ENCODE data around the gene SIM2. TPM values are rescaled to one million over a fixed set of nuclear protein-coding genes. Genes with fewer than 3 reads are reported as not detected.
"Not testable (repeated sequence)": the region's sequence is repeated elsewhere in the genome, so short reads cannot be mapped to it uniquely, and the experiment has no call there.

Gene SIM2
- total RNA-seq, 1 donor from 2014 or later: not detected

GRCh38 chr21:36668713-36669112 lies 30.2 kb upstream of the SIM2 start:
- DNase-seq (ENCODE audit: low spot score in 2 of 2, unreplicated experiment in 2 of 2): no peak
- Mint-ChIP-seq H3K27me3 (ENCODE audit: low read depth) (peaks cover 84% of the 10 kb centered on the region), H3K4me1 (no peaks in the 10 kb centered on the region), H3K4me3 (no peak overlapping the region), H3K27ac (no peak overlapping the region), H3K9me3 (no peaks in the 10 kb centered on the region), H3K36me3 (no peaks in the 10 kb centered on the region)
- no peak for TF ChIP-seq CTCF (IDR thresholded peaks at IDR 0.05; ENCODE audit: unreplicated experiment)

- Mint-ChIP-seq H3K36me3 (no peaks in the 10 kb centered on the region), H3K27me3 (ENCODE audit: low read depth) (peaks cover 75% of the 10 kb centered on the region), H3K4me1 (no peaks in the 10 kb centered on the region), H3K9me3 (peaks cover 2% of the 10 kb centered on the region), H3K27ac (no peak overlapping the region), H3K4me3 (no peak overlapping the region)
- DNase-seq (ENCODE audit: low spot score in 2 of 2, unreplicated experiment in 2 of 2): no peak
- no peak for TF ChIP-seq CTCF (IDR thresholded peaks at IDR 0.05; ENCODE audit: unreplicated experiment)
These were observed 27.1 kb upstream of the SIM2 start for GRCh38 chr21:36671836-36672235.

GRCh38 chr21:36672296-36672695 lies 26.6 kb upstream of the SIM2 start:
- not testable (repeated sequence) for DNase-seq (ENCODE audit: low spot score in 2 of 2, unreplicated experiment in 2 of 2); H3K9me3 Mint-ChIP-seq; H3K36me3 Mint-ChIP-seq; H3K27ac Mint-ChIP-seq; H3K4me1 Mint-ChIP-seq; H3K4me3 Mint-ChIP-seq
- H3K27me3 Mint-ChIP-seq (ENCODE audit: low read depth): peaks cover 75% of the 10 kb centered on the region

DNA sequence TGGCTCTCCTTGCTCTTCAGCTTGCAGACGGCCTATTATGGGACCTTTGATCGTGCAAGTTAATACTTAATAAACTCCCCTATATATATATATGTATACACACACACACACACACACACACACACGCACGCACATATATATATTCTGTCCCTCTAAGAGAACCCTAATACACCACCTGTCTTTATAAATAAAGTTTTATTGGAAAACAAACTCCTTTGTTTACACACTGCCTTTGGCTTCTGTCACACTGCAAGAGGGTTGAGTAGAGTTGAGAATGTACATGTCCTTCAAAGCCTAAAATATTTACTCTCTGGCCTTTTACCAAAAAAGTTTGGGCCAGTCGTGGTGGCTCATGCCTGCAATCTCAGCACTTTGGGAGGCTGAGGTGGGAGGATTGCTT lies 26.2 kb upstream of the SIM2 start:
- Mint-ChIP-seq H3K4me1 (no peaks in the 10 kb centered on the region), H3K27me3 (ENCODE audit: low read depth) (peaks cover 74% of the 10 kb centered on the region), H3K27ac (no peak overlapping the region), H3K36me3 (no peaks in the 10 kb centered on the region), H3K4me3 (no peak overlapping the region), H3K9me3 (peaks cover 5% of the 10 kb centered on the region)
- no peak for DNase-seq (ENCODE audit: low spot score in 2 of 2, unreplicated experiment in 2 of 2)
- TF ChIP-seq CTCF (IDR thresholded peaks at IDR 0.05; ENCODE audit: unreplicated experiment): no peak

DNA sequence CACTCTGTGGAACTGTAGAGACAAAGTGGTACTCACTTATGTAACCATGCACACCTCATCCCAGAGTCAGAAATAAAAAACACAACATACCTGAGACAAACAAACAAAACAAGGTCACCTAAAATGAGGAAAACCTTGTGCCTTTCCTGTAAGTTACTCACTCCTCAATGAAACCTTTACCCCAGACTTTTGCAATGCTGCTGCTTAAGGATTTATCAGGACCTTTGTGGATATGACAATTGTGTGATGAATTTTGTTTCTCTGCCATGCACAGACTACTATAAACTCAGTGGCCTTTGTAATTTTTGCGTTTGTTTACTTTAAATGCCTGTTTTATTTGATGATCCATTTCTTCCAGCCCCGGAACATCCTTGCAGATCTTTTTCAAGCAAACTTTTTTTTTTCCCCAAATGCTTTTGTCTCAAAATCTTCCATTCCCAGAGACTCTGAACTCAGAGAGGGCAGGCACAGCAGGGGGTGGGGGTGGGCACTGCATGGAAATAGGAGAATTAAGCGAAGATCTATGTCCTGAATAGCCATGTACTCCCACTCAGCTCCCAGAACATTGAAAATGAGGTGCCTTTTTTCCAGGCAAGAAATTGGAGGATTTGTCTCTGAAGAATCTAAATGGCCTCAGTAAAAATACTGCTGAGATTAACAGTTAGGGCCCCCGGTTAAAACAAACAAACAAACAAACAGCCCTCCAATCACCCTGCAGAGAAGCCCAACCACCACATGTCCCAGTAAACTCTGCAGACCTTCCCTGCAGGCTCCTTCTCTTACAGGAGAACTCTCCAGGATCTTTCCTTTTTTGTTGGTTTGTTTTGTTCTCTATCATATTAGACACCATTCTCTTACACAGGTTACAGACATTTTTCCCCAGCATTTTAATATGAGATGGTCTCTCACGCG lies 22.6 kb upstream of the SIM2 start:
- Mint-ChIP-seq H3K4me3 (no peak overlapping the region), H3K36me3 (no peaks in the 10 kb centered on the region), H3K27me3 (ENCODE audit: low read depth) (peaks cover 73% of the 10 kb centered on the region), H3K27ac (no peak overlapping the region), H3K9me3 (peaks cover 18% of the 10 kb centered on the region), H3K4me1 (no peaks in the 10 kb centered on the region)
- no peak for TF ChIP-seq CTCF (IDR thresholded peaks at IDR 0.05; ENCODE audit: unreplicated experiment)
- no peak for DNase-seq (ENCODE audit: low spot score in 2 of 2, unreplicated experiment in 2 of 2)

DNA sequence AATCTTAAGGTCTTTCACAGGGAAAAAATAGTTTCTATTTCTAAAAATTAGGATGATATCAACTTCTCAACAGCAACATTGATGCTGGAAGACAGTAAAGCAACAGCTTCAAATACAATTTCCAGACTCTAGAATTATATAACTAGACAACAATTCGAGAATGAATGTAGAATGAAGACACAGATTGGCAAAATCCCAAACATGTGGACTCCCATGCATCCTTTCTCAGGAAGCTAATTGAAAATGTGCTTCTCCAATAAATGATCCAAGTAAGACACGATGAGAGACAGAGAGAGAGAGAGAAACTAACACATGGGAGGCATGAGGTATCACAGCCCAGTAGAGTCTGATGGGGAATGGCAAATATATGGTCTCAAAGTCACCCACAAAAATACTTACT lies 21.5 kb upstream of the SIM2 start:
- no peak for TF ChIP-seq CTCF (IDR thresholded peaks at IDR 0.05; ENCODE audit: unreplicated experiment)
- peaks cover 75% of the 10 kb centered on the region for H3K27me3 Mint-ChIP-seq (ENCODE audit: low read depth)

More for the DNA sequence above, 21.5 kb upstream of the SIM2 start:
- Mint-ChIP-seq H3K4me1 (no peaks in the 10 kb centered on the region), H3K4me3 (no peak overlapping the region), H3K27ac (no peak overlapping the region), H3K9me3 (peaks cover 29% of the 10 kb centered on the region), H3K36me3 (no peaks in the 10 kb centered on the region)
- DNase-seq (ENCODE audit: low spot score in 2 of 2, unreplicated experiment in 2 of 2): no peak

All from mesothelial cell of epicardium (in vitro differentiated cells).